Panc1 (cell line): Measurements from ENCODE around the gene FNDC10. TPM values are rescaled to one million over a fixed set of nuclear protein-coding genes. Genes with fewer than 3 reads are reported as not detected.

ENCODE experiments used
- ATAC-seq: fragments of 200-7000 bp; cut with Tn5 transposase; 2 replicates; pipeline ENCODE4 v1.9.1; 2020; ENCODE audit warnings: mild to moderate bottlenecking, moderate library complexity
- BruUV-seq: library from RNA; stranded (reverse); fragments of 400-500 nt; replicated peaks from 2 replicates; lab custom pipeline; 2021; lab: Mats Ljungman, UMichigan
- CTCF ChIA-PET: fragments of 300-600 bp; sonication (Branson Sonifier 250); formaldehyde crosslinking; loops from one replicate; lab custom pipeline; 2022; ENCODE audit warnings: antibody characterized with exemption; lab: Charles Lee
- POLR2A ChIA-PET: fragments of 300-600 bp; sonication (Branson Sonifier 250); formaldehyde crosslinking; loops from one replicate; lab custom pipeline; 2022; ENCODE audit warnings: antibody characterized with exemption; lab: Charles Lee
- DNase-seq: peaks from one replicate; pipeline ENCODE4 v3.0.0-alpha.2; 2010; ENCODE audit warnings: low read depth, low spot score
- H3K27ac ChIP-seq: 2 replicates; pipeline ENCODE4 v1.5.1; 2011; ENCODE audit warnings: mild to moderate bottlenecking, low read length, inconsistent platforms
- H3K27me3 ChIP-seq: fragments of 200-500 bp; sonication (Bioruptor generic); 2 replicates; pipeline ENCODE4 v1.6.0; 2014; ENCODE audit warnings: low read length, inconsistent platforms; ENCODE audit not compliant: control insufficient read depth, insufficient read depth
- H3K36me3 ChIP-seq: fragments of 200-500 bp; sonication (Bioruptor generic); 2 replicates; pipeline ENCODE4 v1.5.1; 2014; ENCODE audit warnings: inconsistent platforms, mild to moderate bottlenecking, low read length, moderate library complexity; ENCODE audit not compliant: control insufficient read depth, insufficient read depth
- H3K4me1 ChIP-seq: 2 replicates; pipeline ENCODE4 v1.5.1; 2011; ENCODE audit warnings: inconsistent platforms, mild to moderate bottlenecking, low read length, moderate library complexity; ENCODE audit not compliant: control insufficient read depth, insufficient read depth
- H3K4me3 ChIP-seq, 2 experiments: 2 replicates each; pipeline ENCODE4 v1.5.1; 2011 to 2012; ENCODE audit warnings: low read depth in 2 of 2, low read length in 2 of 2, mild to moderate bottlenecking in 2 of 2, inconsistent platforms in 1 of 2, moderate library complexity in 1 of 2
- H3K9me3 ChIP-seq: fragments of 200-500 bp; sonication (Bioruptor generic); 2 replicates; pipeline ENCODE4 v1.5.1; 2014; ENCODE audit warnings: low read depth, mild to moderate bottlenecking, inconsistent platforms, low read length, moderate library complexity; ENCODE audit not compliant: control insufficient read depth, insufficient read depth
- POLR2AphosphoS5 ChIP-seq: IDR thresholded peaks from 2 replicates; pipeline ENCODE4 v1.6.1; 2012; ENCODE audit warnings: mild to moderate bottlenecking, low read depth, low read length, moderate library complexity
- SIN3A ChIP-seq: IDR thresholded peaks from 2 replicates; pipeline ENCODE4 v1.6.1; 2012; ENCODE audit warnings: low read depth, mild to moderate bottlenecking, low read length, moderate library complexity, borderline replicate concordance; ENCODE audit not compliant: insufficient read depth
- TCF7L2 ChIP-seq: IDR thresholded peaks from 2 replicates; pipeline ENCODE4 v1.6.1; 2011; ENCODE audit warnings: mild to moderate bottlenecking, low read depth, low read length, inconsistent platforms
- in situ Hi-C: cut with HindIII; loops from 2 replicates; pipeline ENCODE4 v1.10.0; 2016; ENCODE audit warnings: low sequenced_read_pairs, low pct_unique_long_range_greater_than_20kb
- intact Hi-C: fragments of 100-400 bp; cut with micrococcal nuclease; formaldehyde crosslinking; loops from one replicate; pipeline ENCODE4 v1.10.0; 2022; ENCODE audit not compliant: unreplicated experiment
- total RNA-seq: library from RNA; stranded (reverse); gene quantifications from one replicate; pipeline ENCODE4 v1.2.1, GENCODE V29; 2021; ENCODE audit not compliant: unreplicated experiment
- TF ChIP-seq, protein P1 (sequence below), 2 experiments: IDR thresholded peaks; 2 replicates each; pipeline ENCODE4 v1.6.1; 2011 to 2012; ENCODE audit warnings: low read depth in 2 of 2, control low read depth in 1 of 2, low read length in 1 of 2, mild to moderate bottlenecking in 1 of 2, moderate library complexity in 1 of 2; ENCODE audit not compliant: insufficient read depth in 1 of 2
- TF ChIP-seq, protein P2 (sequence below): fragments of 450-650 bp; IDR thresholded peaks from 2 replicates; pipeline ENCODE4 v1.5.1; 2017; ENCODE audit warnings: mild to moderate bottlenecking

The FNDC10 gene
- total RNA-seq, 1 experiment from 2014 or later = 16.2 TPM

DNA sequence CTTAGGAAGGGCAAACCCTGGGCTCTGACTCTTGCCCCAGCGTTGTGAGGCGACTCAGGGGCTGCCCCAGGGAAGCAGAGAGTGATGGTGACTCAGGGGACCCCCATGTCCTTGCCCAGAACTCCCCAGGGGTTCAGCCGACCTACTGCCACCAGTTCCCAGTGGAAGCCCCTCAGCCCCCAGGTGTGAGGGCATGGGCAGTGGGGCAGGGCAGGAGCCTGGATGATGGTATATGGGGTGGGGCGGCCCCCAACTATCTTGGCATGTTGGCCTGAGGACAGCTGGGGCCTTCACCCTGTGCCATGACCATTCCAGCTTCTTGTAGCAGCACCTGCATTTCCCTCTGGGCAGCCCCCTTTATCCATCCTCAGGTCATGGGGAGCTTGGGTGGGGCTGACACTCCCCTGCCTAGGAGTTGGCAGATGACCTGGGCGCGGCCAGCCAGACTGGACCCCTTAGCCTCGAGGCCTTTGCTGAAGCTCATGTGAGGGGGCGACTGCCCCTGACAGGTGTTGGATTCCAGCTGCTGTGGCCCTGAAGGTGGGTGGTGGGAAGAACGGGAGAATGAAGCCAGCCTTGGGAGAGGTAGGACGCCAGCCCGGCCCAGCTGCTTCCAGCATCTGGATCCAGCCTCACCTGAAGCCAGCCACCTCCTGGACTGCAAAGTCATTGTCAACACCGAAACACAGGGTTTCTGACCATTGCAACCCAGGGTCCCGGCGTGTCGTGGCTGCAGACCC, 1.8 kb upstream of the FNDC10 start:
- no peaks in the 10 kb centered on the region for H3K36me3 ChIP-seq
- H3K4me3 ChIP-seq = no peak overlapping the region
- no peak overlapping the region for H3K27ac ChIP-seq
- ChIA-PET CTCF (no interaction called here), POLR2A (no interaction called here)
- peaks cover 10% of the 10 kb centered on the region for H3K4me1 ChIP-seq
- TF ChIP-seq TCF7L2 (no peak), POLR2AphosphoS5 (no peak), SIN3A (no peak)
- TF ChIP-seq, protein P1, sequence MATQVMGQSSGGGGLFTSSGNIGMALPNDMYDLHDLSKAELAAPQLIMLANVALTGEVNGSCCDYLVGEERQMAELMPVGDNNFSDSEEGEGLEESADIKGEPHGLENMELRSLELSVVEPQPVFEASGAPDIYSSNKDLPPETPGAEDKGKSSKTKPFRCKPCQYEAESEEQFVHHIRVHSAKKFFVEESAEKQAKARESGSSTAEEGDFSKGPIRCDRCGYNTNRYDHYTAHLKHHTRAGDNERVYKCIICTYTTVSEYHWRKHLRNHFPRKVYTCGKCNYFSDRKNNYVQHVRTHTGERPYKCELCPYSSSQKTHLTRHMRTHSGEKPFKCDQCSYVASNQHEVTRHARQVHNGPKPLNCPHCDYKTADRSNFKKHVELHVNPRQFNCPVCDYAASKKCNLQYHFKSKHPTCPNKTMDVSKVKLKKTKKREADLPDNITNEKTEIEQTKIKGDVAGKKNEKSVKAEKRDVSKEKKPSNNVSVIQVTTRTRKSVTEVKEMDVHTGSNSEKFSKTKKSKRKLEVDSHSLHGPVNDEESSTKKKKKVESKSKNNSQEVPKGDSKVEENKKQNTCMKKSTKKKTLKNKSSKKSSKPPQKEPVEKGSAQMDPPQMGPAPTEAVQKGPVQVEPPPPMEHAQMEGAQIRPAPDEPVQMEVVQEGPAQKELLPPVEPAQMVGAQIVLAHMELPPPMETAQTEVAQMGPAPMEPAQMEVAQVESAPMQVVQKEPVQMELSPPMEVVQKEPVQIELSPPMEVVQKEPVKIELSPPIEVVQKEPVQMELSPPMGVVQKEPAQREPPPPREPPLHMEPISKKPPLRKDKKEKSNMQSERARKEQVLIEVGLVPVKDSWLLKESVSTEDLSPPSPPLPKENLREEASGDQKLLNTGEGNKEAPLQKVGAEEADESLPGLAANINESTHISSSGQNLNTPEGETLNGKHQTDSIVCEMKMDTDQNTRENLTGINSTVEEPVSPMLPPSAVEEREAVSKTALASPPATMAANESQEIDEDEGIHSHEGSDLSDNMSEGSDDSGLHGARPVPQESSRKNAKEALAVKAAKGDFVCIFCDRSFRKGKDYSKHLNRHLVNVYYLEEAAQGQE (IDR thresholded peaks at IDR 0.05; ENCODE audit: insufficient read depth in 1 of 2, low read depth in 2 of 2, low read length in 1 of 2) = no peak
- TF ChIP-seq, protein P2, sequence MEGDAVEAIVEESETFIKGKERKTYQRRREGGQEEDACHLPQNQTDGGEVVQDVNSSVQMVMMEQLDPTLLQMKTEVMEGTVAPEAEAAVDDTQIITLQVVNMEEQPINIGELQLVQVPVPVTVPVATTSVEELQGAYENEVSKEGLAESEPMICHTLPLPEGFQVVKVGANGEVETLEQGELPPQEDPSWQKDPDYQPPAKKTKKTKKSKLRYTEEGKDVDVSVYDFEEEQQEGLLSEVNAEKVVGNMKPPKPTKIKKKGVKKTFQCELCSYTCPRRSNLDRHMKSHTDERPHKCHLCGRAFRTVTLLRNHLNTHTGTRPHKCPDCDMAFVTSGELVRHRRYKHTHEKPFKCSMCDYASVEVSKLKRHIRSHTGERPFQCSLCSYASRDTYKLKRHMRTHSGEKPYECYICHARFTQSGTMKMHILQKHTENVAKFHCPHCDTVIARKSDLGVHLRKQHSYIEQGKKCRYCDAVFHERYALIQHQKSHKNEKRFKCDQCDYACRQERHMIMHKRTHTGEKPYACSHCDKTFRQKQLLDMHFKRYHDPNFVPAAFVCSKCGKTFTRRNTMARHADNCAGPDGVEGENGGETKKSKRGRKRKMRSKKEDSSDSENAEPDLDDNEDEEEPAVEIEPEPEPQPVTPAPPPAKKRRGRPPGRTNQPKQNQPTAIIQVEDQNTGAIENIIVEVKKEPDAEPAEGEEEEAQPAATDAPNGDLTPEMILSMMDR = no peak
- H3K27me3 ChIP-seq = no peaks in the 10 kb centered on the region
- no peak for ATAC-seq
- in situ Hi-C loops = no loop called here
- no peaks in the 10 kb centered on the region for H3K9me3 ChIP-seq
- DNase-seq = no peak
- BruUV-seq = no TSS peak
- intact Hi-C loops = no loop called here

DNA sequence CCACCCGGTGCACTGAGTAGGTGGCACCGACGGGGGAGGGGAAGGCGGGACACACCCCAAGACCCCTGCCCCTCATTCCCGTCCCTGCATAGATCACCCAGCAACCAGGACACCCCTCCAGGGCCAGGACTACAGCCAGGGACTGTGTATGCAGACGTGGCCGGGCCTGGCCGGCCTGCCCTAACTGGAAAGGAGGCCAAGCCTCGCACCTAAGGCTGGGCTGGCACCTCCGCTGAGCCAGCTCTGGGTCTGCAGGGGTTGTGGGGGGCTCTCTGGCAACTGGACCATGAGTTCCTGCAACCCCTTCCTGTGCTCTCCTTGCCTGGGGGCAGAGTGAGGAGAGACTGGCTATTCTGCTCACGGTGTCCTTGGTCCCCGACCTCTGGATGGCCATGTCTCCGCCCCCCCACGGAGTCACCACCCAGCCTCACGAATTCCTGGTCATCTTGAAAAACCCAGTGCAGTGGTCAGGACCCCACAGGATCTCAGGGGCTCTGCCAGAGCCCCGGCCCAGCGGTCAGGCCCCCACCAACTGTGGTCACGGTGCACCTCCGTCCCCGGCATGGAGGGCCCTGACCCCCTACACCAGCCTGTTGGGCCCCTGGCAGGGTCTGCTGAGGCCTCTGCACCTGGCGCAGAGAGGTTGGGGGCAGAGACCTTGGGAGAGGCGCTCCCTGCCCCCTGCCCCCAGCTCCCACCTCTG, 1.1 kb upstream of the FNDC10 start:
- Histone ChIP-seq H3K36me3 (no peaks in the 10 kb centered on the region), H3K4me1 (peaks cover 10% of the 10 kb centered on the region), H3K9me3 (no peaks in the 10 kb centered on the region), H3K27ac (no peak overlapping the region), H3K27me3 (no peaks in the 10 kb centered on the region), H3K4me3 (peak overlapping the region; percentile 41 to 53; a peak in 1 of 4 replicates)
- no peak for TF ChIP-seq SIN3A
- TF ChIP-seq, protein P1 (IDR thresholded peaks at IDR 0.05; ENCODE audit: insufficient read depth in 1 of 2, low read depth in 2 of 2, low read length in 1 of 2) = no peak
- no peak for TF ChIP-seq POLR2AphosphoS5
- TF ChIP-seq, protein P2 = no peak
- TF ChIP-seq TCF7L2 = no peak
- in situ Hi-C loops = no loop called here
- no TSS peak for BruUV-seq
- no peak for DNase-seq
- intact Hi-C loops = no loop called here
- ChIA-PET POLR2A (no interaction called here), CTCF (no interaction called here)
- no peak for ATAC-seq
